GM04504 (cell line): ENCODE data around the gene ZDHHC13.

Experiments
- DNase-seq: peaks from one replicate; pipeline ENCODE4 v3.0.0-alpha.2; 2012; ENCODE audit warnings: low read depth

The ZDHHC13 gene

DNA sequence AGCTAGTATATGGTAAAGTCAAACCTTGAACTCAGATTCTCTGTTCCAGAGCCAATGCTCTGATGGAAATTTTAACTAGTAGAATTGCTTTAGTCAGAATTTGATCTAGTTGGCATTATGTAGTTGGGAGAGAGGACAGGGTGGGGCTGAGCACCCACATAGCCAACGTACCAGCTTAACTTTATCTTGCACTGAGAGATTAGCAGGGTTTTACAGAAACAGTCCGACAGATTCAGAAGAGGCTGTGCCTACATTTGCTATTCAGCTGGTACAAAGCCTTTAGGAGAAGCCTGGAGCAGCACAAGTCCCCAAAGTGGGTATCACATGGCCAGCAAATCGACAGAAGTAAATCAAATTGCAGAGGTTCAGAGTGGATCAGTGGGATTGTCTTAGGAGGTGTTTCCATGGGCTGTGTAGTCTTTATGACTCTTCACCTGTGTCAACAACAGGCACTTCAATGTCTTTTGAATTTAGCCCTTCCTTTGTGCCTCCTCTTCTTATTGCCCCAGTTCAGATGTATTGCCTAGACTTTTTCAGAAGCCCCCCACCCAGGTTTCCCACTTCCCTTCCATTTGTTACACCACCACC lies 92.1 kb downstream of the ZDHHC13 start:
- no peak for DNase-seq

DNA sequence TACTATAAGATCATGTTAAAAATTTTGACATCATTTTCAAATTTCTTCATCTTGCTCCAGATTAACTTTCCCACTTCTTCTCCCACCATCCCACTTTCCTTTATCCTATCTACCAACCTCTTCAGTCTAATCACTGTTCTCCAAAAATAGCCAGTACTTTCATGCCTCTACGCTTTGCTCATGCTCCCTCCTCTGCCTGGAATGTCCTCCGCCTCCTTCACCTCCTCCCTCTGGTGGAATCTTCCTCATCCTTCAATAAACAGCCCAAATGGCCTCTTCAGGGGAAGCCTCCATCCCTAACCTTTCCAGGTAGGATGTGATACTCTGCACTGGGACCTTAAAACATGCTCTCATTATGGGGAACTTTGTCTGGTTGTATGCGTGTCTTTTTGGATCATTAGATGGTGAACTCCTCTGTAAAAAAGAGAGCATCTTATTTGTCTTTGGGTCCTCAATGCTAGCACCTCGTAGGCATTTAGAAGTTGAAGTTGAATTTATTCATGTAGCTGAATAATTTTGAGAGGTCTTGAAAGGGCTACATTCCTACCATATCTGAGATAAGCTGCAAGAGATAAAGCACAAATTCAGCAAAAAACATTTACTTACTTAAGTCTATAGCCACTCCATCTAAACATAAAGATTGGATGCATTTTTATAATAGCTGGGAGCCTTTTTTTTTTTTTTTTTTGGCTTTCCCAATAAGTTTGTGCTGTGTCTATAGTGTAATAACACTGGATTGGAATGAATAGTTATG lies 92.8 kb downstream of the ZDHHC13 start:
- no peak for DNase-seq

DNA sequence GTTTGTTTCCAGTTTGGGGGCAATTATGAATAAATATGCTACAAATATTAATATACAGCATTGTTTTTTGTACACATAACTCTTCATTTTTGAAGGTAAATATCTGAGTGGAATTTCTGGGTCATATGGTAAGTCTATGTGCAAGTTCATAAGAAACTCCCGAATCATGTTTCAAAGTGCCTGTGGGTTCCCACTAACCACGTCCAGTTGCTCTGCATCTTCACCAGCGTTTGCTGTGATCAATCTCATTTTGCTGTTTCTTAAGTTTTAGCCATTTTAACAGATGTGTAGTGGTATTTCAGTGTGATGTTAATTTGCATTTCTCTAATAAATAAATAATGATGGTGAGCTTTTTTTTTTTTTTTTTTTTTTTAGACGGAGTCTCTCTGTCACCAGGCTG lies 99.1 kb downstream of the ZDHHC13 start:
- DNase-seq = no peak

DNA sequence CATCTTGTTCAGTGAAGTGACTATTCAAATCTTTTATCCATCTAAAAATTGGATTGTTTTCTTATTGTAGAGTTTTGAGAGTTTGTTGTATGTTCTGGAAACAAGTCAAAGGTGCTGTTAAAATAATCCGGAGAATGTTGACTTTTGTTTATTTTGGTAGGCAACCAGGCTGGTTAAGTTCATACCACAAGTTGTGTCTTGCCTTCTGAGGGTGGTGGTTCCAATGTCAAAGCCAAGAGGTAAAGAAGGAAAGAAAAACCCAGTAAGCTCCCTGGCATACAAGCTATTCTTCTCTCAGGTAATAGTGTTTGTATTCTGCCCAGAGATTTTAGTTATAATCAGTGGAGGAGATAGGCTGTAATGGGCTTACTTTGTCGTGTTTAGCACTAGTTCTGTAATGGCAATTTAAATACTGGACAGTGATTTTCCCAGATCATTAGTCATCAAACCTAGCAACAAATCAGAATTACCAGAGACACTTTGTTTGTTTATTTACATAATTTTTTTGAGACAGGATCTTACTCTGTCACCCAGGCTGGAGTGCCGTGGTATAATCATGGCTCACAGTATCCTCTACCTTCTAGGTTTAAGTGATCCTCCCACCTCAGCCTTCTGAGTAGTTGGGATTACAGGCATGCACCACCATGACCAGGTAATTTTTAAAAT lies 99.9 kb downstream of the ZDHHC13 start:
- DNase-seq = no peak

DNA sequence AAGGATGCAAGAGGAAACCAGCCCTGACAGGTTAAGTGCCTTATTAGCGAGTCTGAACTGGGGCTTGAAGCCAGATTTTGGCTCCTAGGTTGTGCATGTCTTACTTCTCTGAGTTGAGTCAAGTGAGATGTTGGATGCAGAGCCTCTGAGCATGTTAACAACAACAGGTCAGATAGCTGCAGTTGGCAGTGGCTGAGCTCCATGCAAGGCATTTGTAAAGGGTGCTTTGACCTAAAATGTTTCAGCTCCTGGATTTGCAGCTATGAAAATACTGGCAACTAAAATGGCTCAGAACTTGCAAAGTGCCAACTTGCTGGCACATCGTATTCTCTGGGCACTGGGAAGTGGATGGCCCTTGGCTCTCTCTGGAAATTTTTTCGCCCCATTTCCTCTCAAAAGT lies 101.2 kb downstream of the ZDHHC13 start:
- DNase-seq = no peak

DNA sequence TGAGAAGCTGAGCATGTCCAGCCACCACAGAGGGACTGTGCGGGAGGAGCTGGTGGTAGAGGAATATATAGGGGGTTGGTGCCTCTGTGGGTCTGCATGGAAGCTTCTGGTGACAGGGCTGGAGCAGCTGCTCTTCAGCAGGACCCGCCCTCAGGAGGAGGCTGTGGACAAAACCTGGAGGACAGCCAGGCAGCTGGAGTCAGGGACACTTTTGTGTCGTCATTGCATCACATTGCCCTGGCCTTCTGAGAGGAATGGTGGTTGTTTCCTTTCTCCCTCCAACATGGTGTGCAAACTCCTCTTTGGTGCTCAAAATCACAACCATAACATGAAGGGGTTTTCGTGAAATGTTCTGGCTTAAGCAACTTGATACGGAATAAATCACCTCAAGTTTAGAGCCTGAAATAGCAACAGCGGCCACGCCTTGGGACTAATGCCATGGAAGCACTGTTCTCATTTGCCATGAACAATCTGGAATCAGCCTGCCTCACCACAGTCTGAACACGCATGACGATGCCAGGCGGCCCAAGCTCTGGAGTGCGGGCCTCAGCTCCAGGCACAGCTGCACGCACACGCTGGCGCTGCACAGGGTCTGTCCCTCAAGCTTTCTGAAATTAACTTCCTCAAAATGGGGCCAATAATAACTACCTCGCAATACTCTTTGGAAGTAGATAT lies 102.0 kb downstream of the ZDHHC13 start:
- DNase-seq = no peak

DNA sequence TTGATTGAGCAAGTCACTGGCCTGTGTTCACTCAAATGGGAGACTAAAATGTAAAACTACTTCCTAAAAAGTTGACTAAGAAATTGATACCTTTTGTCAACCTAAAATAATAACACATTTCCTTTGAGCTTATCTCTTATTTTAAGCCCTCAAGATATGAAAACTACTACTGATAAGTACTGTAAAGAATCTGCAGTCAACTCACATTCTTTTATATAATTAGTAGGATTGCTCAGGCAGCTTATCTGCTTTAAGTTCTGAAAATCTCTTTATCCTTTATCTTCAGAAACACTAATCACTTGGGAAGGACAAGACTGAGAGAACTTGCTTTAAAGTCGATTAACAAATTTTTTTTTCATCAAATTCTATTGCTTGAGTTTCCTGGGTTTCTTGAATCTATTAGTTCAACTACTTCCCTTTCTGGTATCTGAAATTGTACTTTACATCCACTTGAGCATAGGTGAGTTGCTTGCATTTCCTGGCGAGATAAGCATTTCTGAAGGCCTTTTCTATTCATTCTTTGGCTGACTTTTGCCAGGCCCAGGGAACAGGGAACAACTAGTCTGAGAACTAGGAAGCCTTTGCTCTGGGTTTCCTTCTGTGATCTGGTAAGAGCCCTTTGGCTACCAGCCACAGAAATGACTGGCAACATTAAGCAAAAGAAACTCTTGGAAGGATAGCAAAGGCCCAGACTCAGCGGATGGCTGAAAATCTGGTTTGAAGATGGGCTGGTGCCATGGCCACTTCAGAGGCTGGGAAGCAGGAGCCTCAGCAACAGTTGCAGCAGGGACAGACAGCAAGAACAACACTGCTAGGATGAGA lies 104.1 kb downstream of the ZDHHC13 start:
- no peak for DNase-seq

DNA sequence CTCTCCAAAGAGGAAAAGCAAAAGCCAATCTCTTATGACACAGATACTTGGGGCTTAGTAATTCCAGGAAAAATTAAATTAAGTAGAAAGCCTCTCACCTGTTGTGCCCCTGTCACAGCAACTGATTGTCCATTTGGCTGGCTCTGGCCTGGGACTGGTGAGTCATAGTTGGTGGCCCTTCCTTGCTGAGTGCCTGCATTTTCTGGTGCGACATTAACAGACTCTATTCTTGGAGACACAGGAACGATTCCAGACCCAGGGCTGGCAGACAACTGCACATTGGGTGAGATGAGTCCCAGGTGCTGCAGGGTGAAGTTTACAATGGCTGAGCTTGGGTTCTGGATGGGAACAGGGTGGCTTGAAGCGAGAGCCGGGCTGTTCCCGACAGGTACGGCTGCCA lies 108.2 kb downstream of the ZDHHC13 start:
- no peak for DNase-seq

DNA sequence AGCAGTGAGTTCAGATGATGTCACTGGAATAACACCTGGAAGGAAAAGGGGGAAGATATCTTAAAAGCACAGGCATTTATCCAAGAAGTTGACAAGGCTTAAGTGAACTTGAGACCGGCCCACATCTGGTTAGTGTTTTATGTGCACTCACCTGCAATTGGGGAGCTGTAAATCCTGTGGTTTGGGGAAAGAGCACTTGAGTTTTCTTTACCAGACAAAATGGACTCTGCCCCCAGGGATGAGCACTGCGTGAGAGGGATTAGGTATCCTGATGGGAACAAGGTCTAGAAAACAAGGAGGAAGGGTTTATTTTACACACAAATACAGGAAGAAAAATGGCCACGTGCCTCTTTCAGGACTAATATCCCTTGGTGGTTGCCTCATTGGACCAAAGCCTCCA lies 108.6 kb downstream of the ZDHHC13 start:
- DNase-seq = no peak
